Erythroblast (primary cell): ENCODE measurements around the gene APP.

Experiments used
- GATA1 ChIP-seq: IDR thresholded peaks from 2 replicates; pipeline ENCODE4 v1.6.1; 2011; ENCODE audit warnings: low read depth, mild to moderate bottlenecking, control low read depth, low read length, moderate library complexity
- POLR2A ChIP-seq: IDR thresholded peaks from 2 replicates; pipeline ENCODE4 v1.6.1; 2011; ENCODE audit warnings: mild to moderate bottlenecking, low read length

GRCh38 chr21:26013970-26014369, 156.6 kb downstream of the APP start:
- TF ChIP-seq POLR2A, result no peak
- TF ChIP-seq GATA1, result no peak
